Kidney tubule cell (primary cell): ENCODE results near the gene KCNJ2.

Experiments used
- DNase-seq: peaks from one replicate; pipeline ENCODE4 v3.0.0-alpha.2; 2018; ENCODE audit warnings: low spot score

The KCNJ2 gene

DNA sequence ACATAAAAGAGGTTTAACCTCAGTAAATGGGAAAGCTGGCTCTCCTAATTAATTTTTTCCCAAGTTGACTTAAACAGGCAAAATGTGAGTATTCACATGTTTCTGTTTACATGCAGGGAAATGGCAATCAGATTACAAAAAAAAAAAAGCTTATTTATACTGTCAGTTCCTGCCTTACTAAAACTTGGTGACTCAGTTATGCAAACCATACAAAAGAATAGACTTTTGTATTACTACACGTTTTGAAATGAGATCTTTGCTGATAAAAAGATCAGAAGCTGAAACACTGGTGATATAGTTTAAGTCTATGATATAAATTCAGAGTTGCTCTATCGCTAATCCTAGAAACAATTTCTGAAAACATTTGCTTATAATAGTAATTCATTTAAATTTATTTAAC, 9.4 kb upstream of the KCNJ2 start:
- no peak for DNase-seq

DNA sequence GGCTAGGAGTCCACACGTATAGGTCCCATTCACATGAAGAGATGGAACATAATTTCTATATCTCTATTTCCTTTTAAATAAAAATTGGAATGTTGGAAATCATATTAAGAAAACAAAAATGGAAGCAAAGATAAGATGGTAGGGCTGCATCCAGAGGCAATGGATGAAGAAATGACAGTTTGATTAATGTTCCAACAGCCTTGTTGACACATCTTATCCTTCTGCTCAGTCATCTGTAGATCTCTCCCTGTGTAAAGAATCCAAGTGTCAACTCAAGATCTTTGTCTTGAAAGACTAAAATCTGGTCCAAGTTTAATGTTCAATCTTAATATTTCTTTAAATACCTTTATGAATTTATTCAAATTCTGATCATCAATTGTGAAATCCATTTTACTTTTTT, 7.8 kb upstream of the KCNJ2 start:
- DNase-seq, result no peak

DNA sequence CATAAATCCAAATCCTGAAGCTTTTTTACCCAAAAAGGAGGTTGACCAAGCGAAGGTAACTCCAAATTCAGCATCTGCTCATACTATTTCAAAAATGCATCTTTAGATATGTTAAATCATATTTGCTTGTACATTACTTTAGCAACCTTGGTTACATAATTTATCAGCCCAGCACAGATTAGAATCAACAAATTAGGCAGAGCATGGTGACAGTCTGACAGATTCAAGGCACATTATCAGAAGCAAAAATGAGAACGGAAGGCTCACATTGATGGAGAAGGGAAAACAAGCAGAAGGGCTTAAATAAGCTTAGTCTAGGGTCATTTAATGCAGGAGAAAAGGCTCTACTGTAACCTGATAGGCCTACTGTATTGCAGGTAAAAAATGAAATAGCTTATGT, 3.9 kb upstream of the KCNJ2 start:
- no peak for DNase-seq

DNA sequence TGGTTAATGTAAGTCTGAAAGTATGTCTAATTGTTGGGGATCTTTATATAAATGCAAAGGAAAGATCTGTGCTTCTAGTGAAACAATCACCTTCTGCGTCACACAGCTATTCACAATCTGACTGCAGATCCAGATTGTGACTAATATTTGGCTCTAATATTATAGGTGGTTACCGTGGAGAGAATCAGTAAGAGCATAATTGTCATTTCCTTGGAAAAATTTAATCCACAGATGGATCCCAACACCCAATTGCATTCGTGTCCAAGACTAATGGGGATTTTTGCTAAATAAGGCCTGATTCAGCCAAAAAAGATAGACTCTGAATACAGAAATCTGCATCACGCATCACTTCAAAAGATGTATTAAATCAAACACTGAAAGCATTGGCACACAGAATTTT, 2.7 kb upstream of the KCNJ2 start:
- DNase-seq, result no peak

DNA sequence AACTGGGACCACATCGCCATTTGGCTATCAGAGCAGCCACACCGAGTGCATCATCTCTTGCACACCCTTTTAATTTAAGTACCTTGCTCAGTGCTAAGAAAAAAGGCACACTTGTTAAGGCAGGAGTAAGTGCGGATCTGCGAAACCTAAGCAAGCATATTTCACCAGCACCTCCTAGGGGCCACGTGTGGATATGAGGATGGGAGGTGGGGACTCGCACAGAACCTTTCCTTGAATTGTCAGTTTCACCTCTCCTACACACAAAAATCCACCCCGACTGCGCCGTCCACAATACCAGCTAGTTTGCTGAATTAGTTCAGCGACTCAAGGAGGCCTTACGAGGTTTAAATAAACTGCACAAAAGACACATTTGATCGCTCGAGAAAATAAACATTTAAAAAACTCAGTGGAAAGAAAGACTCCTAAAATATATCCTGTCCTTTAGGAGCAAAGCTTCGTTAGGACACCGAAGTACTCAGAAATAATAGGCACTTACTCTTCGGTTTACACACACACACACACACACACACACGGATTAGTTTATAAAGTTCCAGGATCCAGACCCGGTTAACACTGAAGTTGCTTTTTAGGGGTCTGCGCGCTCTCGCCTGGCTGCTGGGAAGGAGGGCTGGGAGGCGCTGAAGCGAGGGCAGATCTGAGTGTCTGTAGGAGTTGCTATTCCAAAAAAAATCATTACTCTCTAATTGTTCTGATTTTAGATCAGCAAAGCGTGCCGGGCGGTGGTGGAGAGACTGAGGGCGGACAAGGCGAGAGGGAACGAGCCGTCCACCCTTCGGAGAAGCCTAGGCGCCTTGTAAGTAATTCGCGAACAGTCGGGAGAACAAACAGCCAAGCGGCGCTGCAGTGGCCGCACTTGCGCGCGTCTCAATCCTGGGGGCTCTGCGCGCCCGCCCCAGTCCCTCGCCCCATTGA, 1.0 kb upstream of the KCNJ2 start:
- DNase-seq, result peak; percentile 81

DNA sequence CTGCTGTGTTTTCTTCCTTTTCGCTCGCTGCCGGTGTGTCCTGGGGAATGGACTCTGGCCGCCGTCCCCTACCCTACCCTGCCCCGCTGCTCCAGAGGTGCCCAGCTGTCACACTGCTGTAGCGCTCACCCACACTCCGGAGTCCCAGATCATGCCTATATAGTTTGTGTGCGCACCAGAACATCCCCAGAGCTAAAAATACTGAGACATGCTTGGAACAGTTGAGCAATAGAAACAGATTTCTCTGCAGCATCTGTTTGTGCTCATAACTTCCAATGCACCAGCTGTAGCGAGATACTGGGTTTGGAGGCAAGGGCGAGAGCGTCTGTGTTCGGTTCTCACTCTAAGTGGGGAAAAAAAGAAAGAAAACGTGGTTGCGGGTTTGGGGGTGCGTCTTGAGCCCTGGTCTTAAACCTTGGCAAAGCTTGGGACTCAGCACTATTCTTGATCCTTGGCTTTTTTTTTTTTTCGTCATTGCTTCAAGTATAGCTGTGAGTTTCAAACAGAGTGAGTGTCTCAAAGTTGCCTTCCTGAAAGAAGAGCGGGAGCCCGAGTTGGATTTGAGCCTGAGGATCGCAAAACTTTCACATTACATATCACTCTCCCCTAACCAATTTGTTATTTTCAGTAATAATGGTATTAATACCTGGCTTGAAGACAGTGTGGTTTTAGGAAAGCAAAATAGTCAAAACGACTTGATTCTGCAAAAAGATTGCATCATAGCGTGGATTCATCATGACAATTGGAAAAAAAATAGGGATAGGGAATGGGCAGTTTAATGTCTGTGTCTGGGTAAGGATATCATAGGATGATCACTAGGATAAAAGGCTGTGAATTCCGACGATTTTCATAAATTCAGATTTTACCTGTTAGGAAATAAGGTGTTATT, 621 bp downstream of the KCNJ2 start:
- DNase-seq, result no peak

DNA sequence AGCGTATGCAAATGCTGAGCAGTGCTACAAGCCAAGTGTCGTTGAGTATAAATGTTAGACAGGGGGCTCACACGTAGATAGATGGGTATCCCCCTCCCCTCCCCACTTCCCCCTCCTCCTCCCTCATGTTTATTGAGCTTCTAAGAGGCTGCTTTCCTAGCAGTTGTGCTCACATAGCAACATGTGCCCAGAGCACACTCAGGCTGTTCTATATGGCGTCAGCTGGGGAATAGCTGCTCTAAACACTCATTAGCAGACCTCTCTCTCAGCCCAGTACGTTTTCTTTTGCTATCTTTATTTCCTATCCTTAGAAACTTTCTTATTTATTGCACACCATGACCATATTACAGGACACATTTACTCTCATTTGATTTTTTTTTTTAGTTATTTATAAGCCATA, 1.8 kb downstream of the KCNJ2 start:
- DNase-seq, result no peak

DNA sequence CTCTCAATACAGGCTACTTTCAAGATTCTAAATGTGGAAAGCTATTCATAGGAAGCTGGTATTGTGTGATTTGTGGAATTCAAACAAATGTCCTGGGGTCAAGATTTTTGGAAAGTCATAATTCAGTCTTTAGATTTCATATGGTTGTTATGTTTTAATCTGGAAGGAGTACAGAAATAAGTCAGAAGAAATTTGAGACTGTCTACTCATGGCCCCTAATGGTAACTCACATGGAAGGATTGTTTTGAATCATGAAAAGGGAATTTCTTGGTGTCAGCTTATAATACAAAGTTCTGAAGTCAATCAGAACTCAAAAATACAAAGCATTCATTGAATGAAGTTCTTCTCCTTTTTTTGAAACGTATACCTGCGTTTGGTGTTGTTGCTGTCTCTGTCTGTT, 3.1 kb downstream of the KCNJ2 start:
- DNase-seq, result no peak

DNA sequence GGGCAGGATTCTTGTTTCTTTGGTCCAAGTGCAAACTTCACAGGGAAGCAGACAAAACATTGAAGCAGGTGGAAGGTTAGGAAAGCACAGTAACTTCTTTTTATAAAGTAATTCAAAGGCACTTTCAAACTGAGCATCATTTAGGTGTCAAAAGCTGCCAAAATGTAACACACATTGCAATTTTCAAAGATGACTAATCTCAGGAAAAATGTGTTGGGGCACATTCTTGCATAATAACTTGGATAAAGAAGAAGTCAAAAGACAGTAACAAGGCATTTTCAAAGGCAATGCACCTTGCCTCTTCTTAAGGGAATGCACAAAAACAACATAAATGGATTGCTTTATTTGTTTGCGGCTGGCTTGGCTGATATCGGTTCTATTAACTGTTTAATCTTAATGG, 3.6 kb downstream of the KCNJ2 start:
- DNase-seq, result peak; percentile 40

DNA sequence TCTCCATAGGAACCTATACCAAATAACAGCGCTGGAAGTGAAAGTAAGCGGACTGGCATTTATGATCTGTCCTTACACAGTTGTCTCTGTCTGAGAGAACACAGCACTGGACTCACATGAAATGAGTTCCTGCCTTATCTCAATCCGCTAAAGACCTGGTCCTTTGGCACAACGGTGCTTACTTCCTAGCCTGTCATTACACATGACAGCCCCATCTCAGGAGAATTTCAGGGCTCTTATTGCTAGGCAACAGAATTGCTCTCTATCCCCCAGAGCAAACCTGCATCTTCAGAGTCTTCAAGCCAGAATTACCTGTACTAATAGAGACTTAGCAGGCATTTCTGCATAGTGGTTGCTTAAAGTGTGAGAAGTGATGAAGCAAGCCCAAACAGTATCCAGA, 4.3 kb downstream of the KCNJ2 start:
- DNase-seq, result no peak

DNA sequence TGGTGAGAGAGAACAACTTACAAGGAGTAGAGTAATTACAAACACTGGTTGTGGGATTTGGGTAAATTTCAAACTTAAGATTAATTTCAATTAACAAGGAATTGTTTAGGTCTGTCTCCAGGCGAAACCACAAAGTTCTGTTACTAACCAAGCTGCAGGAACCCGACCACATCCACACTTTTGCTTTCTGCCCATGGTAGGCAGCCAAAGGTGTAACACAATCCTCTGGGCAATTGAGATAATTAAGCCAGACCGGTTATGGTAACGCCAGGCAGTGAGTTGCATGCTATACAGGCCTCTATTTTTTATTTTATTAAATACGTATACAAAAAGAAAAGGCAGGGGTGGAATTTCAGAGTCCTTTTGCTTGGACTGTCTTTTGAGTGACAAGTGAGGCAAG, 12.0 kb downstream of the KCNJ2 start:
- DNase-seq, result no peak

DNA sequence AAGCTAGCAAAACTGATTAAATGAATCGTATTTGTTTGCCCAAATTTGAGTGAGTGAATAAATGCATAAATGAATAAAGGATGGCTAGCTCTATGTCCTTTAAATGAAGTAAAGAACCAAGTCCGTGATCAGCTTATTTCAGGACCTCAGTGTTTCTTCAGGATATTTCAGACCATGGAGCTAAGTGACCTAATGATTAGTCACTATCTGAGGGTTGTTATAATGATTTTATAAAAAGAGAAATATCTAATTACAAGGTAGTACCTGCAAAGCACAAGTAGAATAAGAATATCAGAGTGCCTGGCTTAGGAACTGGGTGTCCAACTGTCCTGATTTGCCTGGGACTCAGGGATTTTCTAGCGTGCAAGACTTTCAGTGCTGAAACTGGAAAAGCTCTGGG, 12.5 kb downstream of the KCNJ2 start:
- DNase-seq, result peak; percentile 4

DNA sequence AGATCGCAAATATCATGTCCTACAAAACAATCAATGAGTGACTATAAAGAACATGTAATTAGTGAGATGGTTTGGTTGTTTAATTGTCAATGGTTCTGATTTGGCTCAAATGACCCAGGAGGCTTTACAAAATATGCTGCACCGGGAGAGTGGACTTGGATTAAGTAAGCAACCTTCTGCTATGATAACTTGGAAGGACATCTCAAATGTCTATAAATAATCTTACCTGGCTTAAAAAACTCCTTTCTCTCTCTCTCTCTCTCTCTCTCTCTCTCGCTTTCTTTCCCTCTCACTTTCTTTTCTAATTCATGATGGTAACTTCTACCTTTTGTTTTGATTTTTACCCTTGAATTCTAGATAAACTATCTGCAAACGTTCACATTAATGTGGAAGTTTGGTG, 14.2 kb downstream of the KCNJ2 start:
- DNase-seq, result no peak

DNA sequence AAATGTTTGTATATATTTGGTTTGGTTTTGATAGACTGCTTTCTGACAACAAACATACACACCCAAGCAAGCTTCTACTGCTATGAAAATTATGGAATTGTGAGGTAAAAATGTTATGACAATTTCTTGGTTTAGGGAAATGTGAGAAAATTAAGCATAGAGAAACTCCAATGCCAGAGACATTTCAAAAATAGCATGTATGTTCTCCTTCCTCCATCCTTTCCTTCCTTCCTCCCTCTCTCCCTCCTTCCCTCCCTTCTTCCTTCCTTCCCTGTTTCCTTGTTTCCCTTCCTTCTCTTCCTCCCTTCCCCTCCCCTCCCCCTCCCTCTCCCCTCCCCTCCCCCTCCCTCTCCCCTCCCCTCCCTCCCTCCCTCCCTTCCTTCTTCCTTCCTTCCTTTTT, 14.9 kb downstream of the KCNJ2 start:
- no peak for DNase-seq

DNA sequence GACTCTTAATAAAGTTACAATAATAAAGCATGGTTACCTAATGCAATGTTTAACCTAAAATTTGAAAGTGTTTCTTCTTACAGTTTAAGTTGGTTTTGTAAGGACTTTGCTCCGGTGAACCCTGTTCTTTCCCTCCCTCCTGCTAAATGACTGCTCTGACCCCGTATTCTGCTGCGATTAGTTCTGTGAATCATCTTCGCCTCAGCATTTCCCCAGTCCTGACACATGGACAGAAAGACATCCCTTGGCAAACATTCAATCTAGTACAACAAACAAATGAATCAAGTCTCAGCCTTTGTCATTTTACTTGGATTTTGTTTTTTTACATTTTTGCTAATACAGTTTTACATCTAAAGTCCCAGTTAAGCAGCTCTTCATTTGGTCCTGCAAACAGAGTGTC, 15.4 kb downstream of the KCNJ2 start:
- peak; percentile 59 for DNase-seq

DNA sequence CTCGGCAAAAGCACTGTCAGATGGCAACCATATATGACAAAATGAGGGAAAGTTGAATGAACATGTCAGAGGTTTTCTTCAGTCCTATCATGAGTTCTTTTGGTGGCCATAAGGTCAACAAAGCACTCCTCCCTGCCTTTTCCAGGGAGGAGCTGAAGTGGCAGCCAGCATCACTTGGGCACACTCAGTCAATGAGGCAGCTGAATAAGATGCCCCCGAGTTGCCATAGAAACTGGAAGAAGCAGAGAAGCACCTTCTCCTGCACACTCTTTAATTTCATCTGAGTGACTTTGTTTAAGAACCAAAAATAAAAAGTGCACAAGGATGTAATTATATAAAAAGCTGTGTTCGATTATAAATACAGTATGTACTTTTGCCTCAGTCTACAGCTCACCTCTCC, 16.0 kb downstream of the KCNJ2 start:
- DNase-seq, result no peak

DNA sequence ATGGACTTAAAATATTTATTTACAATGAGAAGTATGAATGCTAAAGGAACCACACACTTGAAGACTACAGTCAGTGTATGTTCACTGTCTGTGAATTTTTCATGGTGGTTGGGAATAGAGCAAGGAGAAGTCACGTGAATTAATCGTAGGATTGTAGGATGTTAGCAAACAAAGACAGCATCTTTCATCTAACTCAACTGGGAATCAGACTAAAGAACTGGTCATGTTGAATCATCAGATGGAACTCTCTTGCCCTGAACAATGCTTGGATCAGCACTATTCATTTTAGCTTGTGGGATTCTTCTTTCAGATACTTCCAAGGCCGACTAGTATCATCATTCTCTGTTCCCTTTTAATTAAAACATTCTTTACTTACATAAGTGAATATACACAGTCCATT, 18.1 kb downstream of the KCNJ2 start:
- peak; percentile 5 for DNase-seq

DNA sequence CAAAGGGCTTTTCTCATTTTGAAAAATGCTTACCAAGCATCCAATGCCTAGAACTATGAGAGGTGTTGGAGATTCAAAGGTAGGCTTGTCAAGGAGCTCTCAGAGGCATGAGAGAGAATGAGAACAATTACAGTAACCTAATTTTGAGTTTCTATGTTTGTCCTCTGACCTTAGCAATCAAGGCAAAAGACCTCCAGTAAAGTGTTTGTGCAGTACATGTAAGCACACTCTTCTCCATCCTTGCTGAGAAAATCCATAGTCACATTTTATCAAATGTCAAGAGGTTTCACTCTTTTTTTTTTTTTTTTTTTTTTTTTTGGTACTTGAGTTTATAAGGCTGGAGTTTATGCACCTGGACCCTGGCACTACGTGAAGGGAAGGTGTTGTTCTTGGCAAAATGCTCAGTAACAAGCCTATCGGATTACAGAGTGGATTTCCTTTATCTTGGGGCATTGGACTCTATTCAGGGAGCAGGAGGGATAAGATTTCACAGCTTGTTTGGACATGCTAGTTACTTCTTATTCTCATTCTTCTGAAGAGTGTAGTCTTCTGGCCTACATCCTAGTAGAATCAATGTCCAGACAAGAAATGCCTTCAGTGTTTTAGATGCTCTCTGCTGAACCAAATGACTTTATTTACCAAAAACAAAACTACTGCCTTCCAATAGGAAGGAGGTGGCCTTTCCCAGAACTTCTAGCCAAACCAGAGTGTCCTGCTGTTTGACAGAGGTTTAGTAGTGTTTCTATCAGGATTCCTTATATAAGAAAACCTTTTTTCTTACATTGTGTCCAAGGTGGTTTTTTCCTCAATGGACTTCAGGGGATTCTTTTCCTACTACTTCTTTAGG, 21.9 kb downstream of the KCNJ2 start:
- no peak for DNase-seq

DNA sequence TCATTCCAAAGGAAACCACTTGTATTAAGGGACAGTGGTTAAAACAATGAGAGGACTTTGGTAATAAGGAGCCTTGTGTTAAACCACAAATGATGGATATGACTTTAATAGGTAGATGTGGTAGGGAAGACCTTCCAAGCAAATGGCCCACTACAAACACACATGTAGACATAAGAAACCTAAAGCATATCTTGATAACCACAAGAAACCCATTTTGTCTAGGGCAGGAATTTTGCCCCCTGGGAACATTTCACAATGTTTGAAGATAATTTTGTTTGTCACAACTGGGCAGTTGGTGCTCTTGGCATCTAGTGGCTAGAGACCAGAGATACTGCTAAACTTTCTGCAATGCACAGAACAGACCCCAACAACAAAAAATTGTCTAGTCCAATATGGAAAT, 25.8 kb downstream of the KCNJ2 start:
- no peak for DNase-seq

DNA sequence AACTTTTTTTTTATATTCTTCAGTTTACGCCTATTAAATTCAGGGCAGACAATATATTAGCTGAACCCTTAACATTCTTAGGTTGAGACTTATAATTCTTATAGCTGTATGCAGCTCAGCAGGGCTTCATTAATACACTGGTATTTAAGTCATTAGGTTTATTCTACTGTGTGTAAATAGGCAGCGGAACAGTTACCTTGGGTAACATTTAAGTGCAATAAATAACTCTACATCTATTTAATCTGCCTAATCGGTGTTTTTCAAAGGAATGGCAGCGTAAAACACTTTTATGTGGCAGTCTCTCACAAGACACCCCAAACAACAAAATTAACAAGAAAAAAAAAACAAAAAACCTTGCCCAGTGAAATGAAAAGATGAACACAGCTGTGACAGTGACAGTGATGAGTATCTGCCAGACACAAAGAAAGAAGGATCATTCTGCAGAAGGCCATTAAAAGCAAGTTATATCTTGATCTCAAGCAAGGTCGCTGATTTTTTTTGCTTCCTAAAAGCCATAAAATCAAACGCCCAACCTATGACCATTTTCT, 32.6 kb downstream of the KCNJ2 start:
- no peak for DNase-seq

DNA sequence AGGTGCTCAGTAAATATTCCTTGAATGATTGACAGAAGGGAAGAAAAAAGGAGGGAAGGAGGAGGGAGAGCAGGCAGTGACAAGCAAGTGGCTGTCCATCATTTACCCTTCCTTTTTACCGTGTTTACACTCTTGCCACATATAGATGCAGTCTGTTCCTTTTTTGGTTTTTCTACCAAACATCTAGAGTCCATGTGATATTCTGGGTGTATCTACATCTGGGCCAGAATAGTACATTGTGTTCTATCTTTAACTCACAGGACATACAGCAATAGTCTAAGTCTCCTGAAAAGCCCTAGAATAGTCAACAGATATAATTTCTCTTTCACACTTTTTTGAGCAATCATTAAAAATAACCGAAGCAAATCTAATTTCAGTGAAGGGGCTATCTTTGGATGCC, 33.5 kb downstream of the KCNJ2 start:
- no peak for DNase-seq

DNA sequence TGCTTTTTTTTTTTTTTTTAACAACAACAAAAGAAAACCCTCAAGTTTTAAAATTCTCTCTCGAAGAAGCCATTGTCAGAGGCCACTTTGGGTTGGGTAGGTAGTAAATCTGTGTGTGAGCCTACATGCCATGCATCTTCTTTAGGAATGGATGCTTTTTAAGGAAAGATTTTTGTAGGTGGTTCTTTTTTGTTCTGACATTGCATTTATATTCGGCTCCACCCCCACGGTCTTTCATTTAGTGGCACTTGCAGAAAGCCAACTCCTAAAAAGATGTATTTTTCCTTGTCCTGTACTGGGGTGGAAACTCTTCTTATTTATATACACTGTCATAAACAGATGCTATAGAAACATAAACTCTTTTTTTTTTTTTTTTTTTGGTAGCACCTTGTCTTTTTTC, 35.1 kb downstream of the KCNJ2 start:
- no peak for DNase-seq
